WTC11 (cell line): ENCODE measurements around the gene WNK2. TPM values are rescaled to one million over a fixed set of nuclear protein-coding genes. Genes with fewer than 3 reads are reported as not detected.

Source experiments
- ATAC-seq: fragments of 200-7000 bp; cut with Tn5 transposase; 2 replicates; pipeline ENCODE4 v1.10.0; 2021; ENCODE audit warnings: mild to moderate bottlenecking, moderate library complexity
- CTCF ChIA-PET: fragments of 300-600 bp; sonication (Branson Sonifier 250); formaldehyde crosslinking; loops from one replicate; lab custom pipeline; 2021; ENCODE audit warnings: antibody characterized with exemption; lab: Charles Lee
- POLR2A ChIA-PET: fragments of 350-600 bp; sonication (Branson Sonifier 250); formaldehyde crosslinking; loops from one replicate; lab custom pipeline; 2021; ENCODE audit warnings: antibody characterized with exemption; lab: Charles Lee
- DNase-seq: peaks from one replicate; pipeline ENCODE4 v3.0.0; 2021; ENCODE audit warnings: low spot score
- H3K27ac Mint-ChIP-seq: 2 replicates; pipeline ENCODE4 v1.8.0; 2021; ENCODE audit warnings: mixed read lengths
- H3K27me3 Mint-ChIP-seq: 2 replicates; pipeline ENCODE4 v1.8.0; 2021; ENCODE audit warnings: low read depth, mild to moderate bottlenecking, moderate library complexity, mixed read lengths
- H3K36me3 Mint-ChIP-seq: 2 replicates; pipeline ENCODE4 v1.8.0; 2021; ENCODE audit warnings: mixed read lengths
- H3K4me1 Mint-ChIP-seq: 2 replicates; pipeline ENCODE4 v1.8.0; 2022; ENCODE audit warnings: mixed read lengths
- H3K4me3 Mint-ChIP-seq: 2 replicates; pipeline ENCODE4 v1.8.0; 2021; ENCODE audit warnings: mild to moderate bottlenecking, moderate library complexity, mixed read lengths
- H3K9me3 Mint-ChIP-seq: 2 replicates; pipeline ENCODE4 v1.8.0; 2021; ENCODE audit warnings: mixed read lengths
- AR ChIP-seq: fragments of 250-450 bp; sonication (Bioruptor Pico); IDR thresholded peaks from 2 replicates; pipeline ENCODE4 v1.9.0; 2021; ENCODE audit warnings: mild to moderate bottlenecking
- CBFB ChIP-seq: sonication (generic); formaldehyde crosslinking; IDR thresholded peaks from 2 replicates; pipeline ENCODE4 v1.8.1; 2022; ENCODE audit warnings: mild to moderate bottlenecking, low read depth, missing genetic modification reagents
- E2F1 ChIP-seq: sonication (generic); formaldehyde crosslinking; IDR thresholded peaks from 2 replicates; pipeline ENCODE4 v1.8.0; 2022; ENCODE audit warnings: mild to moderate bottlenecking, missing genetic modification reagents
- ELF4 ChIP-seq: sonication (generic); formaldehyde crosslinking; IDR thresholded peaks from 2 replicates; pipeline ENCODE4 v1.8.1; 2022; ENCODE audit warnings: low read depth, mild to moderate bottlenecking, moderate library complexity, missing genetic modification reagents
- ESRRA ChIP-seq: sonication (generic); formaldehyde crosslinking; IDR thresholded peaks from 2 replicates; pipeline ENCODE4 v1.8.1; 2022; ENCODE audit warnings: mild to moderate bottlenecking, missing genetic modification reagents, borderline replicate concordance
- ETV6 ChIP-seq: sonication (generic); formaldehyde crosslinking; IDR thresholded peaks from 2 replicates; pipeline ENCODE4 v1.8.1; 2022; ENCODE audit warnings: mild to moderate bottlenecking, missing genetic modification reagents
- FOXK1 ChIP-seq: sonication (generic); formaldehyde crosslinking; IDR thresholded peaks from 2 replicates; pipeline ENCODE4 v1.8.0; 2022; ENCODE audit warnings: mild to moderate bottlenecking, moderate library complexity, missing genetic modification reagents
- IRF2 ChIP-seq: sonication (generic); formaldehyde crosslinking; IDR thresholded peaks from 2 replicates; pipeline ENCODE4 v1.8.0; 2022; ENCODE audit warnings: low read depth, missing genetic modification reagents, borderline replicate concordance
- KAT7 ChIP-seq: sonication (generic); formaldehyde crosslinking; IDR thresholded peaks from 2 replicates; pipeline ENCODE4 v1.8.1; 2023; ENCODE audit warnings: missing genetic modification reagents, mild to moderate bottlenecking, borderline replicate concordance
- MXD4 ChIP-seq: fragments of 250-450 bp; sonication (Bioruptor Pico); IDR thresholded peaks from 2 replicates; pipeline ENCODE4 v1.8.0; 2021; ENCODE audit warnings: mild to moderate bottlenecking, moderate library complexity, borderline replicate concordance
- NFATC4 ChIP-seq: fragments of 250-450 bp; sonication (Bioruptor Pico); IDR thresholded peaks from 2 replicates; pipeline ENCODE4 v1.9.0; 2021; ENCODE audit warnings: mild to moderate bottlenecking
- NFE2L1 ChIP-seq: sonication (generic); formaldehyde crosslinking; IDR thresholded peaks from 2 replicates; pipeline ENCODE4 v1.8.1; 2023; ENCODE audit warnings: missing genetic modification reagents
- PRRX2 ChIP-seq: fragments of 250-450 bp; sonication (Bioruptor Pico); IDR thresholded peaks from 2 replicates; pipeline ENCODE4 v1.8.0; 2021; ENCODE audit warnings: mild to moderate bottlenecking
- USF1 ChIP-seq: sonication (generic); formaldehyde crosslinking; IDR thresholded peaks from 2 replicates; pipeline ENCODE4 v1.8.0; 2022; ENCODE audit warnings: mild to moderate bottlenecking, missing genetic modification reagents
- ZBTB21 ChIP-seq: sonication (generic); formaldehyde crosslinking; IDR thresholded peaks from 2 replicates; pipeline ENCODE4 v1.8.1; 2023; ENCODE audit warnings: mild to moderate bottlenecking, missing genetic modification reagents, borderline replicate concordance
- ZNF138 ChIP-seq: sonication (generic); formaldehyde crosslinking; conservative IDR thresholded peaks from 2 replicates; pipeline ENCODE4 v1.8.1; 2022; ENCODE audit warnings: mild to moderate bottlenecking, moderate library complexity, missing genetic modification reagents
- ZNF232 ChIP-seq: sonication (generic); formaldehyde crosslinking; IDR thresholded peaks from 2 replicates; pipeline ENCODE4 v1.8.0; 2022; ENCODE audit warnings: mild to moderate bottlenecking, missing genetic modification reagents
- ZNF416 ChIP-seq: fragments of 250-450 bp; sonication (Bioruptor Pico); IDR thresholded peaks from 2 replicates; pipeline ENCODE4 v1.9.0; 2021; ENCODE audit warnings: mild to moderate bottlenecking, inconsistent platforms
- ZNF423 ChIP-seq: fragments of 250-450 bp; sonication (Bioruptor Pico); IDR thresholded peaks from 2 replicates; pipeline ENCODE4 v2.1.2; 2022; ENCODE audit warnings: mild to moderate bottlenecking, moderate library complexity
- ZNF425 ChIP-seq: fragments of 250-450 bp; sonication (Bioruptor Pico); conservative IDR thresholded peaks from 2 replicates; pipeline ENCODE4 v1.9.0; 2021; ENCODE audit warnings: mild to moderate bottlenecking
- ZNF671 ChIP-seq: fragments of 250-450 bp; sonication (Bioruptor Pico); IDR thresholded peaks from 2 replicates; pipeline ENCODE4 v1.8.0; 2021; ENCODE audit warnings: mild to moderate bottlenecking
- total RNA-seq: library from RNA; stranded (reverse); gene quantifications from 3 replicates; pipeline ENCODE4 v1.2.3, GENCODE V29; 2021
- TF ChIP-seq, protein P1 (sequence below): sonication (generic); formaldehyde crosslinking; IDR thresholded peaks from 2 replicates; pipeline ENCODE4 v1.8.0; 2022; ENCODE audit warnings: mild to moderate bottlenecking, missing genetic modification reagents
- TF ChIP-seq, protein P2 (sequence below): sonication (generic); formaldehyde crosslinking; IDR thresholded peaks from 2 replicates; pipeline ENCODE4 v1.8.0; 2023; ENCODE audit warnings: missing genetic modification reagents
- TF ChIP-seq, protein P3 (sequence below): sonication (generic); formaldehyde crosslinking; IDR thresholded peaks from 2 replicates; pipeline ENCODE4 v1.8.1; 2023; ENCODE audit warnings: mild to moderate bottlenecking, missing genetic modification reagents

WNK2 gene
- total RNA-seq, 1 experiment from 2014 or later, result 120 TPM

- no peak for TF ChIP-seq MXD4 (CRISPR knock-in tag)
- no peak for TF ChIP-seq IRF2 (CRISPR knock-in tag)
- peak; percentile 74; the same call in 1 of the 2 replicates for TF ChIP-seq AR (CRISPR knock-in tag)
- TF ChIP-seq CBFB (CRISPR knock-in tag), result no peak
- 0 out of 2 replicates have a peak, but pooled peaks have one; percentile 10 for TF ChIP-seq ZNF416 (CRISPR knock-in tag)
- TF ChIP-seq ZNF423 (CRISPR knock-in tag), result no peak
- TF ChIP-seq KAT7 (CRISPR knock-in tag), result no peak
- TF ChIP-seq ZNF425 (CRISPR knock-in tag), result no peak; the same call in 1 of the 2 replicates
- no peak for TF ChIP-seq ZBTB21 (CRISPR knock-in tag)
- TF ChIP-seq NFE2L1 (CRISPR knock-in tag), result no peak
- TF ChIP-seq ZNF232, result no peak
- TF ChIP-seq ZNF671, result peak; percentile 60; the same call in 1 of the 2 replicates
- TF ChIP-seq PRRX2 (CRISPR knock-in tag), result no peak
- TF ChIP-seq NFATC4 (CRISPR knock-in tag), result no peak
Observed at GRCh38 chr9:93364734-93365426, 180.9 kb downstream of the WNK2 start (continued).

GRCh38 chr9:93365427-93366118, 181.6 kb downstream of the WNK2 start:
- peak overlapping the region; percentile 32 for H3K4me3 Mint-ChIP-seq
- peak; percentile 38 for DNase-seq
- H3K36me3 Mint-ChIP-seq, result peaks cover 38% of the 10 kb centered on the region
- H3K27me3 Mint-ChIP-seq, result peaks cover 33% of the 10 kb centered on the region
- H3K9me3 Mint-ChIP-seq, result peaks cover 22% of the 10 kb centered on the region
- POLR2A ChIA-PET, result no interaction called here
- peak; percentile 63 for ATAC-seq
- CTCF ChIA-PET, result no interaction called here
- peaks cover 13% of the 10 kb centered on the region for H3K4me1 Mint-ChIP-seq
- H3K27ac Mint-ChIP-seq, result peak overlapping the region; percentile 78
- TF ChIP-seq KAT7 (CRISPR knock-in tag), result 0 out of 2 replicates have a peak, but pooled peaks have one; percentile 27
- no peak for TF ChIP-seq ZNF423 (CRISPR knock-in tag)
- TF ChIP-seq, protein P1, sequence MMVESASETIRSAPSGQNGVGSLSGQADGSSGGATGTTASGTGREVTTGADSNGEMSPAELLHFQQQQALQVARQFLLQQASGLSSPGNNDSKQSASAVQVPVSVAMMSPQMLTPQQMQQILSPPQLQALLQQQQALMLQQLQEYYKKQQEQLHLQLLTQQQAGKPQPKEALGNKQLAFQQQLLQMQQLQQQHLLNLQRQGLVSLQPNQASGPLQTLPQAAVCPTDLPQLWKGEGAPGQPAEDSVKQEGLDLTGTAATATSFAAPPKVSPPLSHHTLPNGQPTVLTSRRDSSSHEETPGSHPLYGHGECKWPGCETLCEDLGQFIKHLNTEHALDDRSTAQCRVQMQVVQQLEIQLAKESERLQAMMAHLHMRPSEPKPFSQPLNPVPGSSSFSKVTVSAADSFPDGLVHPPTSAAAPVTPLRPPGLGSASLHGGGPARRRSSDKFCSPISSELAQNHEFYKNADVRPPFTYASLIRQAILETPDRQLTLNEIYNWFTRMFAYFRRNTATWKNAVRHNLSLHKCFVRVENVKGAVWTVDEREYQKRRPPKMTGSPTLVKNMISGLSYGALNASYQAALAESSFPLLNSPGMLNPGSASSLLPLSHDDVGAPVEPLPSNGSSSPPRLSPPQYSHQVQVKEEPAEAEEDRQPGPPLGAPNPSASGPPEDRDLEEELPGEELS, result peak; percentile 57; the same call in 1 of the 2 replicates
- peak; percentile 36; the same call in 1 of the 2 replicates for TF ChIP-seq ETV6 (CRISPR knock-in tag)
- no peak for TF ChIP-seq ELF4 (CRISPR knock-in tag)
- peak; percentile 65; the same call in 1 of the 2 replicates for TF ChIP-seq ZNF138 (CRISPR knock-in tag)
- 0 out of 2 replicates have a peak, but pooled peaks have one; percentile 63 for TF ChIP-seq ESRRA (CRISPR knock-in tag)
- no peak for TF ChIP-seq USF1 (CRISPR knock-in tag)
- peak; percentile 81 for TF ChIP-seq ZNF232
- TF ChIP-seq FOXK1 (CRISPR knock-in tag), result peak; percentile 9; the same call in 1 of the 2 replicates
- TF ChIP-seq, protein P2, sequence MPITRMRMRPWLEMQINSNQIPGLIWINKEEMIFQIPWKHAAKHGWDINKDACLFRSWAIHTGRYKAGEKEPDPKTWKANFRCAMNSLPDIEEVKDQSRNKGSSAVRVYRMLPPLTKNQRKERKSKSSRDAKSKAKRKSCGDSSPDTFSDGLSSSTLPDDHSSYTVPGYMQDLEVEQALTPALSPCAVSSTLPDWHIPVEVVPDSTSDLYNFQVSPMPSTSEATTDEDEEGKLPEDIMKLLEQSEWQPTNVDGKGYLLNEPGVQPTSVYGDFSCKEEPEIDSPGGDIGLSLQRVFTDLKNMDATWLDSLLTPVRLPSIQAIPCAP (CRISPR knock-in tag), result no peak; the same call in 1 of the 2 replicates
- TF ChIP-seq E2F1 (CRISPR knock-in tag), result peak; percentile 59; the same call in 1 of the 2 replicates
- TF ChIP-seq, protein P3, sequence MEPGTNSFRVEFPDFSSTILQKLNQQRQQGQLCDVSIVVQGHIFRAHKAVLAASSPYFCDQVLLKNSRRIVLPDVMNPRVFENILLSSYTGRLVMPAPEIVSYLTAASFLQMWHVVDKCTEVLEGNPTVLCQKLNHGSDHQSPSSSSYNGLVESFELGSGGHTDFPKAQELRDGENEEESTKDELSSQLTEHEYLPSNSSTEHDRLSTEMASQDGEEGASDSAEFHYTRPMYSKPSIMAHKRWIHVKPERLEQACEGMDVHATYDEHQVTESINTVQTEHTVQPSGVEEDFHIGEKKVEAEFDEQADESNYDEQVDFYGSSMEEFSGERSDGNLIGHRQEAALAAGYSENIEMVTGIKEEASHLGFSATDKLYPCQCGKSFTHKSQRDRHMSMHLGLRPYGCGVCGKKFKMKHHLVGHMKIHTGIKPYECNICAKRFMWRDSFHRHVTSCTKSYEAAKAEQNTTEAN (CRISPR knock-in tag), result no peak
- TF ChIP-seq PRRX2 (CRISPR knock-in tag), result no peak
